NT2/D1 (cell line): Measurements from ENCODE around the gene MORN5.

Experiments used
- DNase-seq: peaks from one replicate; pipeline ENCODE4 v3.0.0-alpha.2; 2011; ENCODE audit warnings: low read depth, low spot score
- H3K27me3 ChIP-seq: 2 replicates; pipeline ENCODE4 v1.6.0; 2011; ENCODE audit warnings: mild to moderate bottlenecking; ENCODE audit not compliant: insufficient read length, insufficient read depth
- H3K36me3 ChIP-seq: 2 replicates; pipeline ENCODE4 v1.6.1; 2011; ENCODE audit warnings: mild to moderate bottlenecking, low read length, mixed read lengths; ENCODE audit not compliant: insufficient read depth, insufficient read length
- H3K4me1 ChIP-seq: 2 replicates; pipeline ENCODE4 v1.5.1; 2011; ENCODE audit not compliant: insufficient read depth, insufficient read length
- H3K4me3 ChIP-seq: 2 replicates; pipeline ENCODE4 v1.5.1; 2011; ENCODE audit warnings: low read depth; ENCODE audit not compliant: insufficient read length
- H3K9ac ChIP-seq: 2 replicates; pipeline ENCODE4 v1.6.0; 2011; ENCODE audit warnings: low read depth; ENCODE audit not compliant: insufficient read length
- H3K9me3 ChIP-seq: 2 replicates; pipeline ENCODE4 v1.5.1; 2011; ENCODE audit warnings: mild to moderate bottlenecking, low read length; ENCODE audit not compliant: insufficient read depth
- SUZ12 ChIP-seq: IDR thresholded peaks from 2 replicates; pipeline ENCODE4 v1.6.1; 2011; ENCODE audit not compliant: insufficient read length, insufficient read depth; ENCODE audit errors: extremely low read depth
- YY1 ChIP-seq: IDR thresholded peaks from 2 replicates; pipeline ENCODE4 v1.6.1; 2011; ENCODE audit not compliant: insufficient read length, insufficient read depth
- ZNF274 ChIP-seq: IDR thresholded peaks from 2 replicates; pipeline ENCODE4 v1.6.1; 2011; ENCODE audit warnings: mild to moderate bottlenecking, low read depth, low read length

Gene MORN5

DNA sequence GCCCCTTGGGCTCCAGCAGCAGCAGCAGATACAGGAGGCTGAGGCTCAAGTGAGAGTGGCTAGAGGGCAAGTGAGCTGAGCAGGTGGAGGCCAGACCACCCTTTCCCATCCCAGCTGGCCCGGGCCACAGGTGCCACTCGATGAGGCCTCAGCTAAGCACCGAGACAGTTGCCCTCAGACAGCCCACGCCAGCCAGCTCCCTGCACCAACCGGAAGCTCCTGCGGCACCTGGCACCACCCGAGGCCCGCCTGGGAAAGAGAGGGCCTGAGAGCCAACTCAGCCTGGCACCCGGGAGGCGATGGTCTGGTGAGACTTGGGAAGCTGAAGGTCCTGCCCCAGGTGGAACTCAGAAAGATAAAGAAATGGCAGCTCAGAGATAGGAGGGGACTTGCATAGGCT is 38.3 kb upstream of the MORN5 start:
- Histone ChIP-seq H3K9ac (no peak overlapping the region), H3K36me3 (no peaks in the 10 kb centered on the region), H3K4me3 (no peak overlapping the region), H3K27me3 (peaks cover 12% of the 10 kb centered on the region), H3K9me3 (no peaks in the 10 kb centered on the region), H3K4me1 (peaks cover 22% of the 10 kb centered on the region)
- TF ChIP-seq SUZ12 (no peak), YY1 (no peak), ZNF274 (no peak)
- no peak for DNase-seq

- peaks cover 18% of the 10 kb centered on the region for H3K27me3 ChIP-seq
- TF ChIP-seq ZNF274 (no peak), SUZ12 (no peak), YY1 (no peak)
- no peaks in the 10 kb centered on the region for H3K36me3 ChIP-seq
- no peak overlapping the region for H3K9ac ChIP-seq
- DNase-seq = no peak
- H3K4me1 ChIP-seq = peaks cover 20% of the 10 kb centered on the region
- H3K9me3 ChIP-seq = no peaks in the 10 kb centered on the region
- no peak overlapping the region for H3K4me3 ChIP-seq
Measured at GRCh38 chr9:122121931-122122330, 37.8 kb upstream of the MORN5 start.

DNA sequence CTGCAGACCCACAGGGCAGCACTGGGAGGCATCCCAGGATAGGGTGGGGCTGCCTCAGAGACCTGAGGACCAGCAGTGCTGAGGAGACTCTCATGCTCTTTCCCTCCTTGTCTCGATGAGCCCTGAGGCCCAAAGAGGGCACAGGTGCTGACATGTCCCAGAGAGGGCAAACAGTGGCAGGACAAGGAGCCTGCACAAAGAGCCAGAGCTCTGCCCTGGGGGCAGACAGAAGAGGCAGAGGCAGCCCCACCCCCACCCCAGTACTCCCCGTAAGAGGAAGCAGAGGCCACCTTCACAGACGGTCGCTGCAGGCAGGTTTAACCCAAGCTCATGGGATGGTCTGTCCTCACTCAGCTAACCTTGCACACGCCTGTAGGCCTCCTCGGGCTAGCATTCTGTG is 37.2 kb upstream of the MORN5 start:
- TF ChIP-seq ZNF274 = no peak
- no peak for TF ChIP-seq YY1
- TF ChIP-seq SUZ12 = no peak
- H3K27me3 ChIP-seq = peaks cover 23% of the 10 kb centered on the region
- DNase-seq = no peak
- H3K9me3 ChIP-seq = no peaks in the 10 kb centered on the region
- H3K4me3 ChIP-seq = no peak overlapping the region
- no peaks in the 10 kb centered on the region for H3K36me3 ChIP-seq
- no peak overlapping the region for H3K9ac ChIP-seq
- peaks cover 22% of the 10 kb centered on the region for H3K4me1 ChIP-seq

- Histone ChIP-seq H3K36me3 (no peaks in the 10 kb centered on the region), H3K9me3 (no peaks in the 10 kb centered on the region), H3K4me1 (peaks cover 25% of the 10 kb centered on the region), H3K27me3 (peaks cover 26% of the 10 kb centered on the region), H3K4me3 (no peak overlapping the region), H3K9ac (no peak overlapping the region)
- TF ChIP-seq YY1 (no peak), ZNF274 (no peak), SUZ12 (no peak)
- DNase-seq = peak; percentile 73
Measured at GRCh38 chr9:122122903-122123632, 36.6 kb upstream of the MORN5 start.

DNA sequence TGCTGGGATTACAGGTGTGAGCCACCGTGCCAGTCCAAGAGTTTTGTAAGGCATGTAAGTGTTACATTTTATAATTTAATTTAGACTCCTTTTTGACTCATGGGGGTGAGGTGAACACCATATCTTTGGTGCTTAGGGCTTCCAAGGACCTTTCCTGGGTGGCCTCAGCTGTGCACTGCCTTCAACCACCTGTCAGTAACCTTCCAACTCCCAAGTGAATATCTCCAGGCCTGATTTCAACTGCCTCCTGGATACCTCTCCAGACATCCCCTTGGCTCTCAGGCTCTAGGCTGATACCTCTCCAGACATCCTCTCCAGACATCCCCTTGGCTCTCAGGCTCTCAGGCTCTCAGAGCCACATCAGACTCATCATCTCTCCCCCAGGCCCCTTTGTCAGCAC is 35.7 kb upstream of the MORN5 start:
- no peak overlapping the region for H3K4me3 ChIP-seq
- no peaks in the 10 kb centered on the region for H3K9me3 ChIP-seq
- TF ChIP-seq YY1 = no peak
- peaks cover 25% of the 10 kb centered on the region for H3K4me1 ChIP-seq
- peaks cover 26% of the 10 kb centered on the region for H3K27me3 ChIP-seq
- no peak overlapping the region for H3K9ac ChIP-seq
- no peaks in the 10 kb centered on the region for H3K36me3 ChIP-seq
- DNase-seq = no peak

DNA sequence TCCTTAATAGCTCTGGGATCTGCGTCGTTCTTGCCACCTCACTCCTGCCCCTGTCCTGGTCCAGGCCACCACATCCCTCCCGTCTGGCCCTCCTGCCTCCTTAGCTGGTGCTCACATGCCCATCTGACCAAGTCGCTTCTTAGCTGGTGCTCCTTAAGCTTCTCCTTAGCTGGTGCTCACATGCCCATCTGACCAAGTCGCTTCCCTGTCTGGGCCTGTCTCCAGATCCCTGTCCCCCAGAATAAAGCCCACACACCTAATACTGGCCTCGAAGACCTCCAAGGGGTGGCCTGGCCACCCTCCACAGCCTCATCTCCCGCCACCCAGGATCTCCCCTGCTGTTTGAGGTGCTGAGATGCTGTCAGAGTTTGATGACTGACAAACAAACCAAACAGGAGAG is 35.2 kb upstream of the MORN5 start:
- Histone ChIP-seq H3K9ac (no peak overlapping the region), H3K36me3 (no peaks in the 10 kb centered on the region), H3K4me3 (no peak overlapping the region), H3K27me3 (peaks cover 31% of the 10 kb centered on the region), H3K4me1 (peaks cover 25% of the 10 kb centered on the region), H3K9me3 (no peaks in the 10 kb centered on the region)
- TF ChIP-seq ZNF274 (no peak), SUZ12 (no peak), YY1 (no peak)
- DNase-seq = no peak

DNA sequence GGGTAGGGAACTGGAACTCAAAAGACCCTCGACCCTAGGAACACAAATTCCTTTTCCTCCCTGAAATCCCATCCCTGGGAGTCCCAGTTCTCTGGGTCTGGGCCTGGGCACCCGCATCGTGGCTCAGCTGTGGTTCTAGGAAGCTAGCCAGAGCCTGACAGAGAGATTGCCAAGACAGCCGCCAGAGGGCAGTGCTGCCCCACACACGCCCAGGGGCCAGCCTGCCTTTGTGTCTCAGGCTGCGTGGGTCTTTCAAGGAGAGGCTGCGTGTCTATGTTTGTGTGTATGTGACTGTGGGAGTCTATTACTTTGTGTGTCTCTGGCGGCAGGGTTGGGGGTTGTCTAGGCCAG is 34.6 kb upstream of the MORN5 start:
- H3K9ac ChIP-seq = no peak overlapping the region
- H3K4me3 ChIP-seq = no peak overlapping the region
- peaks cover 25% of the 10 kb centered on the region for H3K4me1 ChIP-seq
- no peaks in the 10 kb centered on the region for H3K36me3 ChIP-seq
- peaks cover 36% of the 10 kb centered on the region for H3K27me3 ChIP-seq
- no peak for DNase-seq
- TF ChIP-seq SUZ12 (no peak), YY1 (no peak), ZNF274 (no peak)
- no peaks in the 10 kb centered on the region for H3K9me3 ChIP-seq
